HG02870 (cell line): ENCODE results near the gene ADRM1.

Experiments used
- ATAC-seq: cut with Tn5 transposase; IDR thresholded peaks from one replicate; pipeline ENCODE4 v1.9.1; 2021; ENCODE audit warnings: mild to moderate bottlenecking, moderate library complexity; ENCODE audit not compliant: unreplicated experiment

ADRM1 gene

GRCh38 chr20:62309947-62310756 is 7.4 kb downstream of the ADRM1 start:
- no peak for ATAC-seq

DNA sequence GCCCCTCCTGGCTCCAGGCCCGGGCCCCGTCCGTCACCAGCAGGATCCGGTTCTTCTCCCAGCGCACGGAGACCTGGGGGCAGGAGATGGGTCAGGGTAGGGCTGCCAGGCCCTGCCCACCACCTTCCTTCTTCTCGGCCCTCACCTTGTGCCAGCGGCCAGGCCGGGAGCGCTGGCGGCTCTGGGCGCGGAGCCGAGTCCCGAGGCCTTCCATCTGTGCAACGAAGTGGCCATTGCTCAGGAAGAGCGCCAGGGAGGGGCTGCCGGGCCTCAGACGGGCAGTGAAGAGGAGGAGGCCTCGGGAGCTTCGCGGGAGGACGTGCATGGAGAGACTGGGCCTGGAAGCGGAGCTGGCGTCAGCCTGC is 7.9 kb downstream of the ADRM1 start:
- no peak for ATAC-seq

DNA sequence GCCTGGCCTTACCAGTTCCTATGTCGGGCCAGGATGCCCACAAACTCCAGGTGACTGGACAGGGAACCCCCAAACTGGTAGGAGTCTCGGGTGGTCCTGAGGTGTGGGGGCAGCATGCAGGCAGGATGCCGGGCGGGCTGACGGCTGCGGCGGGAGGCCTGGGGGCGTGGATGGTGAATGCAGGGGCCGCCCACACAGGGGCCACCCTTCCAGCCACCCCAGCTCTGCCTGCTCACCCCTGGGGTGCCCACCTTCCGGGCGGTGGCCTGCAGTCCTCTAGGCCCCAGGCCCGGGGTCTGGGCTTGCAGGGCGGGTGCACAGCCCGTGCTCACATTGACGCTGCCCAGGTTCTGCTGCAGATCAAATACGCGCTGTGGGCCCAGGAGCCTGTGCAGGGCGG is 8.4 kb downstream of the ADRM1 start:
- no peak for ATAC-seq

DNA sequence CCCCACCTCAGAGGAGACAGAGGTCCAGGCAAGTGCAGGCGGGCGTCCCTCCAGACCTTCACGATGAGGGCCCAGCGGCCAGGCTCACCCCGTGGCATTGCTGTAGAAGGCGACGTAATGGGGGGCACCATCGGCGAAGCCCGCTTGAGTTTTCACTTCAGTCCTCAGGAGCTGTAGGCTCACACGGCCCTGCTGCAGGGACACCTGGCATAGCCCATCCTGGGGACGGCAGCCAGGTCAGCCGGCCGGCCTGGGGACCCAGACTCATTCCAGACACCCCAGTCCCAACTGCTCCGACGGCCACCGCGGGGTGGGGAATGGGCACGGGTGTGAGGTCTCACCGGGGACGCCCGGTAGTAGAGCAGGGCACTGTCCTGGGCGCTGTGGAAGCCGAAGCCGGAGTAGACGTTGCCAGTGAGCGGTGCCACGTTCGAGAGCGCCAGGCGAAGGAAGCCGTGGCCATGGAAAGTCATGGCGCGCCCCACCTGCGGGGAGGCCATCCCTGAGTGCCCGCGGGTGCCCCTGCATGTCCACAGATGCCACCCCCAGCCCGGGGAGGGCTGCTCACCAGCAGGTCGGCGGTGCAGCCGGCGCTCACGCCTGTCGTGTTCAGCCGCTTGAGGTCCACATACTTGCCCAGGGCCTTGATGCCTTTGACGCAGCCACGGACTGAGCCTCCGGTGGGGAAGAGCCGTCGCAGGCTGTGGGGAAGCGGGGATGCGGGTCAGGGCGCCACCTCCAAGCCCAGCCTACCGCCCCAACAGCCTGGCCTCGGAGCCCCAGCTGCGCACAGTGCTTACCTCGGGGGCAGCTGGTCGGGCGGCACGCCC is 9.2 kb downstream of the ADRM1 start:
- no peak for ATAC-seq

DNA sequence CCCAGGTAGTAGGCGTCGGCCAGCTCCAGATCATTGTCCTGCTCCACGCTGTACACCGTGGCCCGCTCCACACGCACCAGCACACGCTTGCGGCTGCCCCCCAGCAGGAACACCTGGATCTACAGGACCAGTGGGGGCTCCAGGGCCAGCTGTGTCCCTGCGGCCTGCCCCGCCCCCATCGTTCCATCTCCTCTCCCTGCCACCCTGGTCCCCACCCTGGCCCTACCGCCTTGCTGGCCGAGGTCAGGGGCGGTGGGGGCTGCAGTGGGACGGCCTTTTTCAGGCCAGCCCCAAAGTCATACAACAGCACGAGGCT is 9.8 kb downstream of the ADRM1 start:
- ATAC-seq = no peak

DNA sequence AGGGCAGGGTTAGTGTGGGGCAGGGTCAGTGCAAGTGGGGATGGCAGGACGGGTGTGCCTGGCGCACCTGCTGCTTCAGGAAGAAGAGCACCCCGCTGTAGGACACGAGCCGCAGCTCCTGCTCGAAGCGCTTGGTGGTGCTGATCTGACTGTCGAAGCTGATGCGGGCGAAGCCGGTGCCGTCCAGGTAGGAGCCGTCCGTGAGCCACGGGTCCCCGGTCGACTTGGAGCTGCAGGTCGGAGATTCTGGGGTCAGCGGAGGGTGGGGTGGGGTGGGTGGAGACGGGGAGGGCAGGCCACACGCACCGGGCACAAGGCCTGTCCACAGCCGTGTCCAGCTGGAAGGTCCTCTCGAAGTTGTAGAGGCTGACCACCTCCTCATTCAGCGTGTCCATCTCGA is 10.2 kb downstream of the ADRM1 start:
- ATAC-seq = no peak

GRCh38 chr20:62313460-62314338 is 10.9 kb downstream of the ADRM1 start:
- no peak for ATAC-seq

DNA sequence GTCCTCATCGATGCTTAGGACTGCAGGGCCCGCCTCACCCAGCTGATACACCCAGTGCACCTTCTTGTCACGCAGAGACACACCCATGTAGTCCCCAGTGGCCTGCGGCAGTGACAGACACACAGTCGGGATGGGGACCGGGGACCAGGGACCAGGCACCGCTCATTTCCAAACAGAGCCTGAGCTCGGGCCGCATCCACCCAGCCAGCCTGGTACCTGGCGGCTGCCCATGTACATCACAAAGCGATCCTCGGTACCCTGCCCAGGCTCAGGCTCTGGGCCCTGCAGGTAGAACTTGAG is 11.5 kb downstream of the ADRM1 start:
- ATAC-seq = no peak

- ATAC-seq = no peak
Measured at GRCh38 chr20:62314711-62315302, 12.0 kb downstream of the ADRM1 start.

DNA sequence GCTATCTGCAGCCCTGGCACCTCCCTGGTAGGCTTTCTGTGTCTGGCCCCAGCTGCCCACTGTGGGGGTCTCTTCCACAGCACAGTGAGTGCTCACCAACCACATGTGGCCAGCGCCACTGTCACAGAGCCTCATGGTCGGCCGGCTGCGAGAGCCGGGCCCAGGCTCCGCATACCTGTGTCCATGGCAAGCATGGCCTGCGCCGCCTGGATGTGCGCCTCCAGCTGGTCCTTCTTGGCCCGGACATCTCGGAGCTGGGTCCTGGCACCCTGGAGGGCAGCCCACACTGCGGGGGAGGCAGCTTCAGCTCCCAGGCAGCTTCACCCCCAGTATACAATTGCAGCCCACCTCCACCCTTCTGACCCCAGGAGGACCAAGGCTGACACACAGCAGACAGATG is 13.0 kb downstream of the ADRM1 start:
- ATAC-seq = no peak

GRCh38 chr20:62316331-62317166 is 13.8 kb downstream of the ADRM1 start:
- ATAC-seq = no peak

DNA sequence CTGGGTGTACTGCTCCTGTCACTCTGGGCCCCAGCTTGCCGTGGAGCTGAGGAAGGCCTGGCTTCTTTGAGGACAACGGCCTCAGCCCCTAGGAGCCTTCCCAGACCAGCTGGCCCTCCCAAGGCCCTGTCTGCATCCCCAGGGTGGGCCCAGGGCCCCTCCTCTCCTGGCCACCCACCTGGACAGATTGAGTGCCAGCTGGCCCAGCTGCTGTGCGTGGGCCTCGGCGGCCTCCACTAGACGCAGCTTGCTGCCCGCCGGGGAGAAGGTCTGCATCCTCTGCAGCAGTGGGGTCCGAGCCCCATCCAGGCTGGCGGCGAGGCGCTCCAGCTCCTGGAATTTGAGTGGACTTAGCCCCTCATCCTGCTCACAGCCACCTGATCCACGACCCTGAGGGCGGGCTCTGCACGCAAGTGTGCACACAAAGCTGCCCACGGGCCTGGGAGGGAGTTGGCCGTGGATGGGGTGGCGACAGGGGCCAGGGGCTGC is 14.4 kb downstream of the ADRM1 start:
- no peak for ATAC-seq

DNA sequence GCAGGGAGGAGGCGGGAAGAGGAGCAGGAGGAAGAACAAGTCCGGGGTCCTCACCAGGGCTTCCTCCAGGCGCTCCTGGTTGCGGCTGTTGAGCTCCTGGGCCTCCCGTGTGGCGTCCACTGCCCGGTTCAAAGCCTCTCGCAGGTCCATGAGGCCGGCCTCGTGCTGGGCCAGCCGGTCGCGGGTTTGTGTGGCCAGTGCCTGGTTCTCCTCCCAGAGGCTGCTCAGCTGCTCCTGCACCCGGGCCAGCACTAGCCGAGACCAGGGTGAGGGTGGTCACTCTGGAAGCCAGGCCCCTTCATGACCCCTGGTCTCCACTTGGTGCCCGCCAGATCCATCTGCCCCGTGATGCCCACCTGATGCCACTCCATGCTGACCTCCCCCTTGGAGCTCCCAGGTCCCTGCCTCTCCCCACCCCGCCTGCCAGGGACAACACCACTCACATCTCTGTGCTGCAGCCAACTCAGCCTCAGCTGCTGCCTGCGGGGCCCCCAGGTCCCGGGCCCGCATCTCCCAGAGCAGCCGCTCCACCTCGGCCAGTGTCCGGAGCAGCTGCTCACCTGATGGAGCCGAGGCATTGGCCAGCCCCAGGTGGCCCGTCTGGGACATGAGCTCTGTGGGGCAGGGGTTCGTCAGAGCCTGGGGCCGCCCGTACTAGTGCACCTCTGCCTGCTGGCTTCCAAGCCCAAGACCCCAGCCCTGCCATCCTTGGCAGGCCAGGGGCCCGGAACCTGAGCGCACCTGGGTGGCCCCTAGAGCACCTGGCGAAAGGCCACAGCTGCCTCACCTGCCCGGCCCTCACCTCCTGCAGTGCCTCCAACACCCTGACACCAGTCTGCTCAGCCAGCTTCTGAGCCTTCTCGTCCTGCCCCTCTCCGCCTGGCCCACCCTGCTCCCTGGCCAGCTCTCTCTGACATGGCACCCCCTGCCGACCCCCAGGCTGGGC is 15.9 kb downstream of the ADRM1 start:
- no peak for ATAC-seq

- ATAC-seq = no peak
Measured at GRCh38 chr20:62319346-62319909, 16.6 kb downstream of the ADRM1 start.

DNA sequence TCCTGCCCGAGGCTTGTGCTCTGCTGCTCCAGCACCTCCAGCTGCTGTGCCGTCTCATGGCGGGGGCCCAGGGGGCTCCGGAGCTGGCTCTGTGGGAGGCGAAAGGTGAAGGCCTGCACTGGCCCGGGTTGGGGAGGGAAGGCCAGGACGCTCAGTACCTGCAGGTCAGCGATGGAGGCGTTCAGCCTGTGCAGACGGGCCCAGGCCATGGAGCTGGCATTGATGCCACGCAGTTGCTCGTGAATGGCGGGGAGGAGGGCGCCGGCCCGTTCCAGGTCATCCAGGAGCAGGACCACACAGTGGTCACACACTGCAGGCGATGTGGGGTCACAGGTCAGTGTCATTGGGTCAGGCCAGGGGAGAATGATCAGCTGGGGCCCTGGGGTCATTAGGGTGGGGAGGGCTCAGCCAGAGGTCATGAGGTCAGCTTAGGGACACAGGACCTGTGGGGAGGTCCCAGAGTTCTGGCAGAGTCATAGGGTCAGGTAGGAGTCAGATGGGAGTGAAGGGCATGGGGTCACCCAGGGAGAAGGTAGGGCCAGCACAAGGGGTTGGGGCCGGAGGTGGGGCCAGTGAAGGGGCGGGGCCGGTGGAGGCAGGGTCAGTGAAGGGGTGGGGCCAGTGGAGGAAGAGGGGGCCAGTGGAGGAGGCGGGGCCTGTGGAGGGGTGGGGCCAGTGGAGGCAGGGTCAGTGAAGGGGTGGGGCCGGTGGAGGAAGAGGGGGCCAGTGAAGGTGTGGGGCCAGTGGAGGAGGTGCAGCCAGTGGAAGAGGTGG is 18.0 kb downstream of the ADRM1 start:
- no peak for ATAC-seq

DNA sequence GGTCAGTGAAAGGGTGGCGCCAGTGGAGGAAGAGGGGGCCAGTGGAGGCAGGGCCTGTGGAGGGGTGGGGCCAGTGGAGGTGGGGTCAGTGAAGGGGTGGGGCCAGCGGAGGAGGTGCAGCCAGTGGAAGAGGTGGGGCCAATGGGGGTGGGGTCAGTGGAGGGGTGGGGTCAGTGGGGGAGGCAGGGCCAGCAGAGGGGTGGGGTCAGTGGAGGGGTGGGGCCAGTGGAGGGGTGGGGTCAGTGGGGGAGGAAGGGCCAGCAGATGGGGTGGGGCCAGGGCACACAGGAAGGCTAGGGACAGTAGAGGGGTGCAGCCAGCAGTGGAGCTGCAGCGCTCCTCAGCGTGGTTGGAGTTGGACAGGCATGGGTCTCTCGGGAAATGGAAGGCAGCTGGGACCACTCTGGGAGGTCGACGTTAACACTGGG is 18.7 kb downstream of the ADRM1 start:
- ATAC-seq = no peak

GRCh38 chr20:62321975-62322374 is 19.2 kb downstream of the ADRM1 start:
- no peak for ATAC-seq

GRCh38 chr20:62322492-62323041 is 19.8 kb downstream of the ADRM1 start:
- no peak for ATAC-seq
